ENCODE measurements around the gene FGF1.
"Not testable (repeated sequence)": the region's sequence is repeated elsewhere in the genome, so short reads cannot be mapped to it uniquely, and the experiment has no call there.

The FGF1 gene

DNA sequence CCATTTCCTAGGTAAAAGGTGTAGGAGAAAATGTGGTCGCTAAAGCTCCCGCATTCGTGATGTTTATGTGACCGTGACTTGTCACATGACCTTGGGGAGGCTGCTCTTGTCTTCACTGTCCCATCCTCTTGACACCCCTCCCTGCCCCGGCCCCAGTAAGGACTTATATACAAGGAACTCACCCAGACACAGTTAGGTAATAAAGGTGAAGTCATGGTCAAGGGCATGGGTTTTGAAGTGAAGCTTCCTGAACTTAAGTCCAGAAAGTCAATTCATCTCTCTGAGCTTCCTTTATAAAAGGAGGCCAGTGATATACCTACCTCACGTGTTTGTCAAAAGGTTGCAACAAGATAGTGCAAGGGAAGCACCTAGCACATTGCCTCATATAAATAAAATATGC lies 17.6 kb downstream of the FGF1 start:
- DNase-seq (ENCODE audit: low spot score), result no peak

DNA sequence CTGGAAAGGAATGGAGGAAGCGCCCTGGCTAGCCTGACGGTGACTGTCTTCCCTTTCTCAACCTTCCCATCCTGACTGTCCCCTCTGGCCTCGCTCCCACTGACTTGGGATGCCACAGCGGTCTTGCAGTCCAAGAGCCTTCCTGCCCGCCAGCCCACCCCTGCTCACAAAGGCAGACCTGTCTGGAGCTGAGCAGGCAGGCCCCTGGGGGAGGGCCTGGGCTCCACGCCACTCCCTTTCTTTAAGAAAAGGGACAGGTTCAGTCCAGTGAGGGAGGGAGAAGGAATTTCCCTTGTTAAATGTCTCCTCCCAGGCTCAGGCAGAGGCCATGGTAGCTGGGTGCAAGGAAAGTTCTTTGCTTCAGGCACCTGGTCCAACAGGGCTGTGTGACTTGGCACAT lies 18.1 kb downstream of the FGF1 start:
- DNase-seq (ENCODE audit: low spot score), result no peak

DNA sequence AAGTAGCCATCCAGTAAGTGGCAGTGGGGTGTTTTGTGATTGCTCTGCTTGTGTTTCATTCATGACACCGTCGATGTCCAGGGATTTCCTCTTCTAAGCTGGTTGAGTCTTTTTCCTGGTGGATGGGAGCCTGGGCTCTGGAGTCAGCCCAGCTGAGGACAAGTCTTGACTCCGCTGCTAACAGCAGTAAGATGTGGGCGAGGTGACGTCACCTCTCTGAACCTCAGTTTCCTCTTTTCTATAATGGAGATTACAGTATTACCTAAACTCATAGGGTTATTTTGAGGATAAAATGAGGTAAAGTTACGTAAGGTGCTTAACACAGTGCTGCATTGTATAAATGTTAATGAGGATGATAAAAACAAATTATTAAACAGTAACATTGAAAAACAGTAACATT lies 21.3 kb downstream of the FGF1 start:
- DNase-seq (ENCODE audit: low spot score), result no peak

DNA sequence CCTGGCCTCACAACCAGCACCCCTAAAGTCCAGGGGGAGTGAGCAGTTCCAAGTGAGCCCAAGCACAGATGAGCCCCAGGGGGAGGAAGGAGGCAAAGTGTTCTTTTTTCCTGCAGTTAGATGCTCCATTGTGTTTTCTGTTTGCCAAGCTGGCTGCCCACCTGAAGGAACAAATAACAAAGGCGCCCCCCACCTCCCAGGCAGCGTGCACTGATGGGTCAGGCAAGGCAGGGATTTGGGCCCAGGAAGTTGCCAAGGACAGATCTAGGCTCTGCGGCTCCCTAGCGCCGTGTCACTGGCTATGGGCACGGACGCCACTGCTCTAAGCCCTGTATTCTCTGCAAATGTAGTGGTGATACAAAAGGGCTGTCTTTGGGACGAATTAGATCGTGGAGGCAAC lies 21.8 kb downstream of the FGF1 start:
- no peak for DNase-seq (ENCODE audit: low spot score)

DNA sequence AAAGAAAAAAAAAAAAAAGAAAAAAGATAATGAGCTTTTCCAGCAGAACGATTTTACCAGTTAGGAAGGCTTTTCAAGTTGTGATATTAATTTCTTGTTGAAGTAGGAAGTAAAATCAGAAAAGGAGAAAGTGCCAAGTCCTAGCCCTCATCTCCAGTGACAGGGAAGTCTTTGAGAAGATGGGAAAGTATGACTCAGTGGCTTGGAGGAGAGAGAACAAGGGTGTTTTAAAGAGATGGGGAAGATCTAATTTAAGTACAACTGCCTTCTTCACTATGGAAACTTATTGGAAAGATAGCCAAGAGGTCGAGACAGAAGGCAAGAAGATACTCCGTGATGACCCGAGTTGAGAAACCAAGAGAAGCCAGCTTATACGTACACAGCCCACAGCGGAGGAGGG lies 22.6 kb downstream of the FGF1 start:
- DNase-seq (ENCODE audit: low spot score), result no peak

DNA sequence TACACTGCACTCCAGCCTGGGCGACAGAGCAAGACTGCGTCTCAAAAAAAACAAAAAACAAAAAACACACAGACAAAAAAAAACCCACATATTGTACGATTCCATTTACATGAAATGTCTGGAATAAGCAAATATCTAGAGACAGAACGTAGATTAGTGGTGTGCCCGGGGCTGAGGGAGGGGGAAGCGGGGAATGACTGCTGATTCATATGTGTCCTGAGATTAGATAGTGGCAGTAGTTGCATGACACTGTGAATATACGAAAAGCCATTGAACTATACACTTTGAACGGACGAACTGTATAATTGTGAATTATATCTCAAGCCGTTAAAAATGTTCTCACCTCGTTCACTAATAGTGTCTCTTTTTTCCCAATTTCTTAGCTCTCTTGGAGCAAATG lies 23.9 kb downstream of the FGF1 start:
- no peak for DNase-seq (ENCODE audit: low spot score)

DNA sequence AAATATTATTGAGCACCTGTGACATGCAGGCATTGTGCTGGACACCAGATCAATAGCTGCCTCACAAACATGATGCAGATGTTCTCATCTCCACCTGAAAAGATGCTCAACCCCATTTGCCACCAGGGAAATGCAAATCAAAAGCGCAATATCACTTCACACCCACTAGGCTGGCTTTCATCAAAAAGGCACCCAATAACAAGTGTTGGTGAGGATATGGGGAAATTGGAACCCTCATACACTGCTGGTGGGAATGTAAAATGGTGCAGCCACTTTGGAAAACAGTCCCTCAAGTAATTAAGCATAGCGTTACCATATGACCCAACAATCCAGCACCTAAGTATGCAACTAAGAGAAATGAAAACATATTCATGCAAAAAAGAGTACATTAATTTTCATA lies 24.7 kb downstream of the FGF1 start:
- DNase-seq (ENCODE audit: low spot score), result no peak

DNA sequence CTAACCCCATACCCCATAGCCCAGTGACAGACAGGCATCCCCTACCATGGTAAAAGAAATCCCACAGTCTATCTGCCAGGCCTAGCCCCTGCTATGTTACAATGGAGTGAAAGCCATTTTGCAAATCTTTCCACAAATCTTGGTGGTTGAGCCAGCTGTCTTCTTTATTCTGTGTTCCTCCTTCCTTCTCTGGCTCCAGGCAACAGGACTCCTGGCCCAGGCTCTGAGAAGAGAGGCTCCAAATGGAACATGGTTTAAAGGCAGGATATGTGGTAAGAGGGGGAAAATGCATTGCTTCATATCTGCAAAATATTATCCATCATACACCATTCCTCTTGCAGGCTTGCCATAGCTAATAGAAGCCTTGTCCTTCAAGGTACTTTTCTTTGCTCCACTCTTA lies 25.2 kb downstream of the FGF1 start:
- no peak for DNase-seq (ENCODE audit: low spot score)

DNA sequence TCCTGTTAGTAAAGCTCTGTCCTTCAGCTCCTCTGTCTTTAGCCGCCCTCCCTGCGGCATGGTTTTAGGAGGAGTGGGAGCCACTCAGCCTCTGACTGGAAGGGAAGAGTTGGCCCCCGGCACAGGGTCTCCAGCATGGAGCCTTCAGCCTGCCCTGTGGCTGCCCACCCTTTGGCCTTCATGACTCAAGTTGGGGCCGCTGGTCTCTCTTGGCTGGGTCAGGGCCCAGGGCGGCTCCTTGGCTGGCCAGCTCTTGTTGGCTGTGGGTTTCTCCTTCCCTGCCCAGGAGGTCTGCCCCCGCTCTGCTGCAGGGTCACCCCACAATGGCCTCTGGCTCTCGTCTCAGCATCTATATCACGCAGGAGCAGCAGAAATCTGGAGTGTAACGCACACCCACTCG lies 25.7 kb downstream of the FGF1 start:
- no peak for DNase-seq (ENCODE audit: low spot score)

DNA sequence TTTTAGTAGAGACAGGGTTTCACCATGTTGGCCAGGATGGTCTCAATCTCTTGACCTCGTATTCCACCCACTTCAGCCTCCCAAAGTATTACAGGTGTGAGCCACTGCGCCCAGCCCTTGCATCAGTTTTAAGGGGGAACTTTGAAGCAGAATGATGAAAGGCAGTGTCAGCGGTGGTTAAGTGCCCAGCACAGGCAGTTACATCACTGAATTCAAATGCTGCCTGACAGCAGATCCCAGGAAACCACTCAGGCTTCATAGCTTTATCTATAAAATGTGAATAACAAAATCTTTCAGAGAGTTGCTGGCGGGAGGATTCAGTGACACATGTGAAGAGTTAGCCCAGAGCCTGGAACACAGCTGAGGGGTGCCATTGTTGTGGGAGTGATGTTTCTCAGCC lies 26.5 kb downstream of the FGF1 start:
- DNase-seq (ENCODE audit: low spot score), result no peak

DNA sequence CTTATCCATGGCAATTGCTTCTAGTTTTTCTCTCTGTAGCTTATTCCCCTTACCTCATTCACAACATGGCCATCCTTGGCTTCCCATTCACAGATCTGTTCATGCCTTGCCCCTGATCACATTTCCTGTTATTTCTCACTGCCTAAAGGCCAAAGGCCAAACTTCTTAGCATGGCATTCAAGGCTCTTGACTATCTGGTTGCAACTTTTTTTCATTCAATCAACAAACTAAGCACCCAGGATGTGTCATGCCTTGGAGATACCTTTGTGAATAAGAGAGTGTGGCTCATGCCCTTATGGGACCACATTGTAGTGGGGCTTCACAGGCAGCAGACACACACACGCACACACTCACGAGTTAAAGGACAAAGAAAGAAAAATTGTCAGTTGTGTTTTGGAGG lies 27.6 kb downstream of the FGF1 start:
- DNase-seq (ENCODE audit: low spot score), result no peak

DNA sequence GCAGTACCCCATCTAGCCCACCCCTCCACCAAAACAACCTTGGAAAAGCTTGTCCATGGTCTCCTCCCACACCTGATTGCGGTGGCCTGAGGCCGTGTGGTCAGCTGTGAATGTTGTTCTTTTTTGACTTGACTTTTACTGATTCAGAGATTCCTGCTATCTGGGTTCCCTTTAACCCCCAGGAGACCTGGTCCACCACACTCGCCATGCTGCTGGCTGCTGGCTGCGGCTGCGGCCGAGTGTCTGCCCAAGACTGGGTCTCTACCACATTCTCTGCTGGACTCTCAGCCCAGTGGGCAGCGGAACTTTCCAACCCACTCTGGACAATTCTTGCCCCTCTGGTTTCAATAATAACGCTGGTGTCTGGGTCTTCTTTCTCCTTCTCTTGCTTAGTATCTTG lies 28.4 kb downstream of the FGF1 start:
- no peak for DNase-seq (ENCODE audit: low spot score)

DNA sequence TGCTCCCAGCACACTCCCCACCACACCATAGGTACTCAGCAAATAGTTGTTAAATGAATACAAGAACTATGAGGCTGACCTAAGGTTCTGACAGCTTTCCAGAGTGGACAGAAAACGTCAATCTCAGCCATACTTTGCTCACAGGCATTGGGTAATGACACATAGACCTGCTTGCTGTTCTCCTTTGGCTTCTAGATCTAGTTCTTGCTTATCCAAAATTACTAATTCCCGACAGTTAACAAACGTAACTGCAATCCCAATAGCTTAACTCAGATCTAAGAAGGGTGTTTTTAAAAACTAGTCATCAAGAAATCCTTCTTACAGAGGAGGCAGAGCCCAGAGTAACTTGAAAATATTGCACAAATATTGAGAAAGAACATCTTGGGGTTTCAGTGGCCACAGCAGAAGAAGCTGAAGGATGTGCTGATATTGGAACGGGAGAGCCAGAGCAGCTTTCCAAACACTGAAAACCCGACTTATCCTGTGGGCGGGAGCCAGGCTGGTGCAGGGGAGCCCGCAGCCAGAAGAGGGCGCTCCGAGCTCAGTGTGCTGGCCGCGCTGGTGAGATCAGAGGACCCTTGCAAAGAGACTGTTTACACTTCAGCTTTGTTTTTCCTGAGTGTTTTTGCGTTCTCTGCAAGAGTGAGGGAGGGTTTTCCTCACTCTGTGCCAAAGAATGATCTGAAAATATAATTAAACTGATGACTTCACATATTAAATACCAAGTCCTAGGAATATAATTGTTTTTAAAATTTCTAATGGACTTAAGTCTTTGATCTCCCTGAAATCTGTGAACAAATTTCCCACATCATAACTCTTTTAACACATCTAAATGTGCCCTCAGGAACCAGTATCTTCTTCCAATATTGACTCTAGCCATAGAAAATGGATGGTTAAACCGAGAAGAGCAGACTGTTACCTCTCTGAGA lies 30.3 kb downstream of the FGF1 start:
- DNase-seq (ENCODE audit: low spot score), result peak; percentile 33

DNA sequence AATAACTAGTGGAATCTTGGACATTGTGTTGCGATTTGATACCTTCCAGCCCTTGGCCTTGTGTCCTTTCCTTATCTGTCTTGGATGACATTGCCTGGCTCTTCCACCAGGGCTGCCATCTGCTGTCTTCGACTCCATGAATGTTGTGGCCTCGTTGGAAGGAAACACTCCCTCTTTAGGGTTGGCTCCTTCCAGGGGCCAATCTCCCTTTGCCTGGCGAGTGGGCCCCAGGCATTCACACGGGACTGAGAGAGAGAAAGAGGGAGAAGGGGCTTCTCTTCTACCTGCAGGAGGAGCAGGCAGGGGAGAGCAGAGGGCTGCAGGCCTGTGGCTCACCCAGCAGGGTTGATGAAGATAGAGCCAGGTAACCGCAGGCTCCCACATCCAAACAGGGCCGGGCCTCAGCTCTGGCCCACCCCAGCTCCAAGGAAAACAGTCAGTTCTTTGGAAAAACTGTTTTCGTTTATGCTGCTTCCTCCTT lies 31.3 kb downstream of the FGF1 start:
- no peak for DNase-seq (ENCODE audit: low spot score)

DNA sequence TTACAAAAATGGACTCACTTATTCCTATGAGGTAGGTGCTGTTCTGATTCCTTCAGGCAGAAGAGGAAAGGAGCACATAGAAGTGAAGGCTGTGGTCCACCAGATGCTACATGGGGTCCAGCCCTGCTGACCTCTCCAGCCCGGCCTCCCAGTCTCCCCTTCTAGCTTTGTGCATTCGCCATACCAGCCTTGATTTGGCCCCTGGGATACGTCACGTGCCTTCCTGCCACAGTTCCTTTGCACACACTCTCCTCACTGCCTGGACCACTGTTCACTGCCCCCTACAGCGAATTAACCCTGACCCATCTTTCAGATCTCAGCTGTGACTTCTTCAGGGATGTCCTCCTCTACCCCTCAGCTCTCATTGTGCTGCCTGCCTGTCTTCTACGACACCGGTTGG lies 32.6 kb downstream of the FGF1 start:
- DNase-seq (ENCODE audit: low spot score), result no peak

DNA sequence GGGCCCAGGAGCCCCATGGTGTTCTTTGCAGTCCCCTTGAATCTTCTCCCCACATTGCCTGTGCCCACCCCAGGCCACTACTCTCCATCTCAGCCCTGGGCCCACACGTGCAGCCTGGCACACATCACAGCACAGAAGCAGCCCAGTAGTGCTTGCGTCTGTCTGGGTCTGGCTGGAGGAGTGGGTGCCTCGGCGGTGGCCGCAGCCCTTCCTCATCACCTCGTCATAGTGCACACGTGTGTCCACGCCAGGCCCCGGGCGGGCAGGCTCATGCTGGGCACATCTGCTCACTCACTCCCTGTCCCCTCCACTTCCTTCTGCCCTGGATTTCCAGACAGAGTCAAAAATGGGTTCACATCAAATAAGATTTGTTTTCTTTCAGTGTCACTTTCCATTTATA lies 33.3 kb downstream of the FGF1 start:
- no peak for DNase-seq (ENCODE audit: low spot score)

DNA sequence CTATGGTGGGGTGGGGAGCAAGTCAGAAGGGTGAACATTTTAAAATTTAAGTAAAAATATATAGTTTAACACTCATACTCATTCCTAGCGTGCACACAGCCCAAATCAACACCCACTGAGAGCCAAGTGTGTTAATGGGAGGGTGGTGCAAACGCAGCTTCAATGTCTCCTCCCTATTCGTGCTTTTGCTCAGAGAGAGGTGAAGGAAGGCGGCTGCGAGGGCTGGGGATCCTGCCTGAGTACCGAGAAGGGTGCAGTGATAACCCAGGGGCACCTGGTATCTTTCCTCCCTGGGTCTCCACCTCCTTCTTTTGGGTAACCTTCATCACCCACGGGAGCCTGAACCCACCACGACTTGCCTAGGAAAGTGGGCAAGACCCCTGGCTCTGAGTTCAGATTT lies 35.0 kb downstream of the FGF1 start:
- DNase-seq (ENCODE audit: low spot score), result no peak

DNA sequence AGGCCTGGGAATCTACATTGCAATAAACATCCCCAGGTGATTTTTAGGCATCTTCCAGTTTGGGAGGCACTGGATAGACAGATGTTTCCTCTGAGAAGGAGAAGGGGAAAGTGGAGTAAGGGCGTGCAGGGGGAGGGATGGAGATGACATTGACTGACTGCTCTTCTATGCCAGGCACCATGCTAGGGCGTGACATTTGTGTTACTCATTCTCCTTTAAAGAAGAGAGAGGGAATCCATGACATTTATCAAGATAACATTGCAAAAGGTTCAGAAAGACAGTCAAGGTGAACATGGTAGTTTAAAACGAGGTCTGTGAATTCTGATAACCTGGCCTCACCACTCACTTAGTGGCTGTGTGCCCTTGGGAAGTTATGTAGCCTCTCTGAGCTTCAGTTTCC lies 35.8 kb downstream of the FGF1 start:
- no peak for DNase-seq (ENCODE audit: low spot score)

DNA sequence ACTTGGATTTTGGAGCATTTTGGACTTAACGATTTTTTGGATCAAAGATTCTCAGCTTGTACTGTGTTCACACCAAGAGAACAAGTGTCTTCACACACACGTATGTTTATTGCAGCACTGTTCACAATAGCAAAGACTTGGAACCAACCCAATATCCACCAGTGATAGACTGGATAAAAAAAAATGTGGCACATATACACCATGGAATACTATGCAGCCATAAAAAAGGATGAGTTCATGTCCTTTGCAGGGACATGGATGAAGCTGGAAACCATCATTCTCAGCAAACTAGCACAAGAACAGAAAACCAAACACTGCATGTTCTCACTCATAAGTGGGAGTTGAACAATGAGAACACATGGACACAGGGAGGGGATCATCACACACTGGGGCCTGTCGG lies 37.8 kb downstream of the FGF1 start:
- not testable (repeated sequence) for DNase-seq (ENCODE audit: low spot score)

DNA sequence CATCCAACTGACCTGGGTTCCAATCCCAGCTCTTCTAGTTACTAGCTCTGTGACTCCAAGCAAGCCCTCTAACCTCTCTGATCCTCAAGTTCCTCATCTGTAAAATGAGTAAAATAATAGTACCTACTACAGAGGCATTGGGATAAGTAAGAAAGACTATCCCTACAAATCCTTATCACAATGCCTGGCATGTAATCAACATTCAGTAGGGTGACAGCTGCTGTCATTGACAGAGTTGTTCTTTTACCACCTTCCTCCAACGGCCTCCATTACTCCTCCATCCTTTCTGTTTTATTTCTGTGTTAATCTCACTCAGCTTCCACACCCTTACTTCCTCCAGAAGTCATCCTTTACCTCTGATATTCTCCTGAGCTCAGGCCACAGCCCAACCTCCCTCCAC lies 40.4 kb downstream of the FGF1 start:
- no peak for DNase-seq (ENCODE audit: low spot score)

DNA sequence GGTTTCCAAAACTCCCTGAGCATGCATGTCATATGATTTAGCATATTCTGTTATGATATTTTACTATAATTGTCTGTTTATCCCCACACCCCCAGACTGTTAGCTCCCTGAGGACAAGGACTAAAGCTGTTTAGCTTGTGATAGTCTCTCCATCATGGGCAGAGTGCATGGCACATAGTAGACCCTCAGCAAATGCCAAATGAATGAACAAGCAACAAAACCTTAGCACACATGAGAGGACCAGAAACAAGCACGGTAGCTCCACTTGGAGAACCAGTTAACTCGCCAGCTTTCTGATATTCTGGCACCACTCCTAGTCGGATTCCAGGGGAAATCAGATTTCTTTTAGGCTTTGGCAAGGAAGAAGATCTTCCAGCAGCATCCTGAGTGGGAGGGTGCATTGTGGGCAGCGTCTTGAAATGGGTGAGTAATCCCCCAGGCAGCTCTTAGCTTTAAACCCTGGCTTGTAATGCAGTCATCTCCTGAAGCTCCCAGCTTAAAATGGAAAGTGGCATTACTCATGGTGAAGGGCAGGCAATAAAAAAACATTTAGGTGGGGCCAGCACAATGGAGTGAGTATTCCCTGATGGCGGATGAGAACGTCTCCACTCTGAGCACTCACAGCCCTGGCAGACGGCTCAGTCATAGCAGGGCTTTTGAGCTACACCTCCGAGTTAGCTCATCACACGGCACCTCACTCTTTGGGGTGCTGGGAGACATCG lies 41.1 kb downstream of the FGF1 start:
- DNase-seq (ENCODE audit: low spot score), result no peak

DNA sequence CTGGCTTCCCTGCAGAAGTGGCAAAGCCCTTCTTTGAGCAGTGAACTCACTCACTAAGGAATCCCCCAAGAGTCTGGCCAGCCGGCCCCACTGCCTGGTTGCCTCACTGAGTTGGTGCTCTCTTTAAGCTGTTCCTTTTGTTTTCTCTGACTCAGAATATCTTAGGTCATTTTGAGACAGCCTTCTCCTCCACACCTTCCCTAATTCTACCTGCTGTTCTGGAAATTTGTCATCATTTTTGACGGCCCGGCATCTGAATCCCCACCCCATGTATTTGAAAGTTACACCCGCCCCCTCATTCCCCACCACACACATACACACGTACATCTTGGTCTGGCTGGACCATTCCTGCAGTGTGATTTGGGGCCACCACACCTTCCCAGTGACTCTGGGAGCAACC lies 41.8 kb downstream of the FGF1 start:
- DNase-seq (ENCODE audit: low spot score), result no peak

DNA sequence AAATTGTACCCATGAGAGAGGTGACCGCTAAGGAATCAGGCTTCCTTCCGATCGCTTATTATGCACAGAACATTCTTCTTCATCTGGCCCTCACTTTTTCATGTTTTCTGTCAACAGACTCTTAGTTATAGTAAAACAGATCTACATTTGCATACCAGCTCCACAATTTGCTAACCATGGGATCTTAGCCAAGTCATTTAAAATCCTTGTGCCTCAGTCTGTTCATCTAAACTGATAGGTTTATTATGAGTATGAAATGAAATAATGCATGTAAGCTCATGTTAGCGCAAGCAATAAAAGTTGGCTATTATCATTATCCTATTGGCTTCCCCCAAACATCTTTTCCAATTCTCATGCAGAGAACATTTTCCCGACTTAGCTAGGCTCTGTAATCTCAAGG lies 42.3 kb downstream of the FGF1 start:
- no peak for DNase-seq (ENCODE audit: low spot score)

DNA sequence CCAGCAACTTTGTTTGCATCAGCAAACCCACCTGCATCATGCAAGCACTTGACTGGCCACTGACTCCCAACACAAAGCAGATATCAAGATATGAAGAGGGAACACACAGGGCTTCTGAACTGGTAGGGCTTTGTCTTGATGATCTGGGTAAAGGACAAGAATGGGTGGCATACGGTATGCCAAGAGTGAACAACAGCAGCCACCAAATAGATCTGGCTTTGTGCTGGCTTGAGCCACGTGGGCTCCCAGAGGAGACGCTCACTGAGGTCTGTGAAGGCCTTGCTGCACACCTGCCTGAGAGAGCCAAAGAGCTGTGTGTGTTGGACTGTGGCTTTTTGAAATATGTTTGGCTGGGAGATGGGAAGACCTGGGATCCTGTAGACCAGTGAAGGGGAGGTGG lies 43.5 kb downstream of the FGF1 start:
- DNase-seq (ENCODE audit: low spot score), result no peak
